ENCODE measurements around the gene NFE2L3.
"Not testable (repeated sequence)": the region's sequence is repeated elsewhere in the genome, so short reads cannot be mapped to it uniquely, and the experiment has no call there.

Gene NFE2L3

GRCh38 chr7:26144184-26145080, 7.6 kb upstream of the NFE2L3 start:
- no peak overlapping the region for H3K27ac ChIP-seq
- no peak for DNase-seq (ENCODE audit: low read depth, low spot score)

DNA sequence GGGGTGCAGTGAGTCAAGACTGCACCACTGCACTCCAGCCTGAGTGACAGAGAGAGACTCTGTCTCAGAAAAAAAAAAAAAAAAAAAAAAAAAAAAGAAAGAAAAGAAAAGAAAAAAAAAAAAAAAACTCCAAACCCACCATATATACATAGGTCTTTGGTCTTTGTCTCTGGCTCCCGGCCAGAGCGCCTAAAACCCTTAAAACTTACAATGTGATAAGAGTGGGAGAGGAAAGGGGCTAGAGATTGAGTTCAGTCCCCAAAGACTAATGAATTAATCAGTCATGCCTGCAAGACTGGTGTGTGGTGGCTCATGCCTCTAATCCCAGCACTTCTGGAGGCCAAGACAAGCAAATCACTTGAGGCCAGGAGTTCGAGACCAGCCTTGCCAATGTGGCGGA, 6.8 kb upstream of the NFE2L3 start:
- H3K27ac ChIP-seq = no peak overlapping the region
- DNase-seq (ENCODE audit: low read depth, low spot score) = no peak

GRCh38 chr7:26147030-26147429, 5.0 kb upstream of the NFE2L3 start:
- H3K27ac ChIP-seq = no peak overlapping the region
- DNase-seq (ENCODE audit: low read depth, low spot score) = no peak

- not testable (repeated sequence) for DNase-seq (ENCODE audit: low read depth, low spot score); H3K27ac ChIP-seq
These were observed 4.2 kb upstream of the NFE2L3 start for GRCh38 chr7:26147646-26148306.

GRCh38 chr7:26148307-26148700, 3.7 kb upstream of the NFE2L3 start:
- H3K27ac ChIP-seq; DNase-seq (ENCODE audit: low read depth, low spot score): not testable (repeated sequence)

GRCh38 chr7:26149391-26149977, 2.5 kb upstream of the NFE2L3 start:
- no peak for DNase-seq (ENCODE audit: low read depth, low spot score)
- H3K27ac ChIP-seq = no peak overlapping the region

GRCh38 chr7:26151096-26151495, 902 bp upstream of the NFE2L3 start:
- DNase-seq (ENCODE audit: low read depth, low spot score) = no peak
- no peak overlapping the region for H3K27ac ChIP-seq

DNA sequence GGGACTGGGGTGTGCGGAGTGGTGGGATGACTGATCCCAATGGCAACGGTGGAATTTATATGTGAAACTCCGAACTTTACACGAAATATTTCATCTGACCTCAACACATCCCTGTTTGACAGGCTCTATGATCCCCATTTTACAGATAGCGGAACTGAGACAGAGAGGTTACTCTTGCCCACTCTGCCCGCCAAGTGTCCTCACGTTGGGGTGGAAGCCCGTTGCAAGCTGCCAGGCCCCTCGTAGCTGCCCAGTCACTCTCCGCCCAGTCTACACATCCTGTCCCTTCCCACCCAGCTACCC, 397 bp upstream of the NFE2L3 start:
- H3K27ac ChIP-seq = no peak overlapping the region

GRCh38 chr7:26152782-26153240, 813 bp downstream of the NFE2L3 start:
- DNase-seq (ENCODE audit: low read depth, low spot score); H3K27ac ChIP-seq: not testable (repeated sequence)

More for the DNA sequence above, 397 bp upstream of the NFE2L3 start:
- no peak for DNase-seq (ENCODE audit: low read depth, low spot score)

DNA sequence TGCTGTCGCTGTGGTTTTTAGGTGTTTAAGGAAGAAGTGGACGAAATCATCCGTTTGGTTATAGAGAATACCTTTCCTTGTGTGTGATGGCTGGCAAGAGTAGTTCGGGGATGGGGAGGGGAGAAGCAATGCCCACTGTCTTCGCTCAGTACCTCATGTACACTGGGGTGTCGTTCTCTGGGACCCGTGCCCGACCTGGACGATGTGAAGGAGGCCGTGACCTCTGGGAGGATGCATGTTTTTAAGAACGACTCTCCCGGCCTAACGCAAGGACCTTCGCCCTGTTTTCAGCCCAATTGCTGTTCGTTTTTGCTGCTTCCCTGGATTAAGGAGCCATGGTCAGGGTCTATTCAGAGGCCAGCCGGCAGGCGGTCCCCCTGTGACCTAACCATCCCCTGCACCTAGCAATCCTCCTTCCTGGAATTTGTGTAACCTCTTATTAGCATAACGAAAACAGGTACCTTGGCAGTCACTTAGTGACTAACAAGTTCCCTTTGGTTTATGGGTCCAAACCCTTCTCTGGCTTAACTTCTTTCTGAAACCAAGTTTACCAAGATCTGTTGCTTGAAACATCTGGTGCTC, 1.3 kb downstream of the NFE2L3 start:
- DNase-seq (ENCODE audit: low read depth, low spot score) = no peak
- no peak overlapping the region for H3K27ac ChIP-seq

DNA sequence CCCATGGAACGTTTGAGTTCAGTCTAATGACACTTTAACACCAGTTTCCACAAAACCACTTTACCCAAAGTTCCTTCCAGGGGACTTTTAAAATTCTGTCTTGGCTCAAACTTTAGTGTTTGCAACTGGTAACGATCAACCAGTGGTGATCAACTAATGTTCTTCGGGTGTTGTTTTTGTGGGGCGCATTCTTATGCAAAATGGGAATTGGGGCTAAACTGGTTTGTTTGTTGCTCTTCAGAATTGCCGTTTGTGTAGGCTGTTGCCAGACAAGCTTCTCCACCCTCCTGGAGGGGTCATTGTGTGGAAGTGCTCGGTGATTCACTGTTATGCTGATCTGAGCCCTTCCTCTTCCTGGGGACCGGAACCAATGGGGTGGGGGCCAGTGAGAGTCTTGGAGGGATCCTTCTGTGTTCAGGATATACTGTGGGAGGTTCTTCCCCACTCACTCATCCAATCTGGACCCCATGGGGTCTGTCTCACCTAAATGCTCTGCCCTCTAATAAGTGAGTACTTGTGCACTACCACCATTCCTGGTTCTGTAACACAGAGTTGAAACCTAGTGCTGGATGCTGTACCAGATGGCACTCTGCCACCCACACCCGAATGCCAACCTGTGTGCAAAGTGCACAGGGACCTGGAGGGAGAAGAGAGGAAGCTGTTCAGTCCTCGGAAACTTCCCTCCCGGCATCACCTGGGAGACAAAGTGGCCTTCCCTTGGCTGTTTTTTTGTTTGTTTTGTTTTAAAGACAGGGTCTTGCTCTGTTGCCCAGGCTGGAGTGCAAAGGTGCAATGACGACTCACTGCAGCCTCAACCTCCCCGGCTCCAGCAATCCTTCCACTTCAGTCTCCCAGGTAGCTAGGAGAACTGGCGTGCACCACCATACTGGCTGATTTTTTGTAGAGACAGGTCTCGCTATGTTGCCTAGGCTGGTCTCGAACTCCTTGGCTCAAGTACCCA, 2.1 kb downstream of the NFE2L3 start:
- DNase-seq (ENCODE audit: low read depth, low spot score) = no peak

DNA sequence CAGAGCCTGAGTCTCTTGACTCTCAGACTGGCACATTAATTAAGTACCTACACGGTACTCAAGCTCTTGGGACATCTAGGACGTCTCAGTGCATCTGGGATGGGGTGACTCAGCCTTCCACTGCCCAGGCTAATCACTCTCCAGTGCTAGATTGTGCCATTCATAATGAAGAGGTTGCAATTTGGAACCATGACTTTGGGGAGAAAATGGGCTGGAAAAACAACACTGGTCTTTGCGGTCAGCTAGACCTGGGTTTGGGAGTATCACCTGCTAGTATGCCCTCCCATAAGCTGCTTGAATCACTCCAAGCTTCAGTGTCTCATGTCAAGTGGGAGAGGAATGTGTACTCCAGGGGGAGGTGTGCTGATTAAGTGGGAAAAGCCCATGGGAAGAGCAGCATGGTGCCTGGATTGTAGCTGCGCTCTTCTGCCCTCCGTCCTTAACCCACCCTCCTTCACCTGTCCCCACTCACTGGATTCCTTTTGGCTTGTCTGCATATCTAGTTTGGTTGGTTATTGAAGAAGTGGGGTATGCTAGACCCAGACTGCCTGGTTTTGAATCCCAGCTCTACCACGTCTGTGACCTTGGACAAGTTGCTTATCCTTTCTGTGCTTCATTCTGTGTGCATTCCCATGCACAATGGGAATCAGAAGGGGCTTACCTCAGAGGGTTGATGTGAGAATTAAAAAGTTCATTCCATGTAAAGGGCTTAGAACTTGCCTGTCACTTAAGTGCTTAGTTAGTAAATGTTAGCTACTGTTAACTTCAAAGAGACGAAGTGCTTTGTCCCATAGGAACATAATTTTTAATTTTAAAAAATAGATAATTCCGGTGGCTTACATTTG, 3.8 kb downstream of the NFE2L3 start:
- peak overlapping the region; percentile 80 for H3K27ac ChIP-seq
- no peak for DNase-seq (ENCODE audit: low read depth, low spot score)

More for the DNA sequence above, 2.1 kb downstream of the NFE2L3 start:
- no peak overlapping the region for H3K27ac ChIP-seq

DNA sequence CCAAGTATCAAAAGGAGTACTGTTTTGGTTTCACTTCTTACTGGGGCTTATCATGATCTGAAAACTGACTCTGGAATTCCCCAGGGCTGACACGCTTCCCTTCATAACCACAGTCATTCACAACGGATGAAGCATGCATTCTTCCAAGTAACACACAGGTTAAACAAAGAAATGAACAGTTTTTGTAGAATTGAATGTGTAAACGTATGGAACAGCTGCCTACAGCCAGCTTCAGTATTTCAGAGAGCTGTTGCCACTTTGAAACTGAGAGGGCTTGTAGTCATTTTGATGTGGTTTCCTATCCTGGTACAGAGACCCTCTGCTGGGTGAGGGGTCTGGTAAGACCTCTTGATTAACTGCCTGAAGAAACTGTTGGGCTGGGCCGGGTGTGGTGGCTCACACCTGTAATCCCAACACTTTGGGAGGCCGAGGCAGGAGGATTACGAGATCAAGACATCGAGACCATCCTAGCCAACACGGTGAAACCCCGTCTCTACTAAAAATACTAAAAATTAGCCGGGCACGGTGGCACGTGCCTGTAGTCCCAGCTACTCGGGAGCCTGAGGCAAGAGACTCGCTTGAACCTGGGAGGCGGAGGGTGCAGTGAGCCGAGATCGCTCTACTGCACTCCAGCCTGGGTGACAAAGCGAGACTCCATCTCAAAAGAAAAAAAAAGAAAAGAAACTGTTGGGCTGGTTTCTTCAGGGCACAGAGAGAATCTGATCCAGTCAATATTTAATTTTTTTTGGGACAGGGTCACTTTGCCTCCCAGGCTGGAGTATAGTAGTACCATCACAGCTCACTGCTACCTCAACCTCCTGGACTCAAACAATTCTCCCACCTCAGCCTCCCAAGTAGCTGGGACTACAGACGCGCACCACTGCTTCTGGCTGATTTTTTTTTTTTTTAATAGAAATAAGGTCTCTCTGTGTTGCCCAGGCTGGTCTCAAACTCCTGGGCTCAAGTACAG, 4.7 kb downstream of the NFE2L3 start:
- H3K27ac ChIP-seq = peak overlapping the region; percentile 80

DNA sequence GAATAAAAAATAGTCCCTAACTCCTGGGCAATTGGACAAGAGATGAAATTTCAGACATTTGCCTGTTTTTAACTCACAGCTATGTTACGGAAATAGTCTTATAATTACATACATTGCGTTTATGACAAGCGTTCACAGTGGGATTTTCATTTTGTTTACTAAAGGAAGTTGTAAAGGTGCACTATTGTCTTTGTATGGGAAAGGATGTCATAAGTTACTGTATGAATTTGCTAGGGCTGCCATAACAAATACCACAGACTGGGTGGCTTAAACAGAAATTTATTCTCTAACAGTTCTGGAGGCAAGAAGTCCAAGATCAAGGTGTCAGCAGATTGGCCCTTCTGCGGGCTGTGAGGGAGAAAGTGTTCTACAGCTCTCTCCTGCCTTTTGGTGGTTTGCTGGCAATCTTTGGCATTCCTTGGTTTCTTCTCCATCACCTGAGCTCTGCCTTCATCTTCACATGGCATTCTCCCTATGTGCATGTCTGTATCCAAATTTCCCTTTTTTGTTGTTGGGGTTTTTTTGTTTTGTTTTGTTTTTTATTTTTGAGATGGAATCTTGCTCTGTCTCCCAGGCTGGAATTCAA, 5.6 kb downstream of the NFE2L3 start:
- peak overlapping the region; percentile 80 for H3K27ac ChIP-seq
- no peak for DNase-seq (ENCODE audit: low read depth, low spot score)

More for the DNA sequence above, 4.7 kb downstream of the NFE2L3 start:
- DNase-seq (ENCODE audit: low read depth, low spot score) = peak; percentile 64

DNA sequence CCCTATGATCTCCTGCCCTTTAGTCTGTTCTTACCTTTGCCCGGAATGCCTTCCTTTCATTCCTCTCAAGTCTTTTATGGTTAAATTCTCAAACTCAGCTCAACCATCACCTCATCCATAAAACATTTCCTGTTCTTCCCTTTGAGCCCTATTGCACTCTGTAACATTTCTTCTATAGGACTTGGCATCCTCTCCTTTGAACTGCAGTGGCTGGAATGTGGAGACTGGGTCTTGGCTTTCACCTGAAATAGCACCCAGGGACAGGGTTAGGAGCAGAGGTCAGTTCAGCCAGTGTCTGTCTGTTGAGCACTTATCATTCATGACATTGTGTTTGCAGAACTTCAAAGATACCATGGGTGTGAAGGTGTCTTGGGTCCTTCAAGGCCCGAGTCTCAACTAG, 7.2 kb downstream of the NFE2L3 start:
- DNase-seq (ENCODE audit: low read depth, low spot score) = no peak
- no peak overlapping the region for H3K27ac ChIP-seq

GRCh38 chr7:26160896-26161295, 8.9 kb downstream of the NFE2L3 start:
- H3K27ac ChIP-seq = no peak overlapping the region
- no peak for DNase-seq (ENCODE audit: low read depth, low spot score)

GRCh38 chr7:26162431-26162830, 10.4 kb downstream of the NFE2L3 start:
- no peak for DNase-seq (ENCODE audit: low read depth, low spot score)
- H3K27ac ChIP-seq = no peak overlapping the region
